Fibroblast of lung (primary cell): ENCODE data around the gene CFAP52.

Experiments
- CTCF ChIP-seq, 2 donors: IDR thresholded peaks in 1 of 2; conservative IDR thresholded peaks in 1 of 2; 1 replicate in 1 of 2; 2 replicates in 1 of 2; pipeline ENCODE4 v1.5.1; 2011 to 2012; ENCODE audit warnings: low read length in 2 of 2, control low read depth in 1 of 2, inconsistent platforms in 1 of 2, low read depth in 1 of 2, mild to moderate bottlenecking in 1 of 2
- EZH2 ChIP-seq: IDR thresholded peaks from 2 replicates; pipeline ENCODE4 v1.5.1; 2012; ENCODE audit warnings: low read length, control low read depth, mild to moderate bottlenecking; ENCODE audit errors: missing control alignments

- TF ChIP-seq CTCF (conservative IDR thresholded peaks at IDR 0.05 in 1 of 2, IDR thresholded peaks at IDR 0.05 in 1 of 2; ENCODE audit: low read depth in 1 of 2, low read length in 2 of 2) (no peak), EZH2 (no peak)
Observed at GRCh38 chr17:9672691-9673090, 96.2 kb downstream of the CFAP52 start.
